ENCODE results near the gene ANKRD52.

ANKRD52 gene

DNA sequence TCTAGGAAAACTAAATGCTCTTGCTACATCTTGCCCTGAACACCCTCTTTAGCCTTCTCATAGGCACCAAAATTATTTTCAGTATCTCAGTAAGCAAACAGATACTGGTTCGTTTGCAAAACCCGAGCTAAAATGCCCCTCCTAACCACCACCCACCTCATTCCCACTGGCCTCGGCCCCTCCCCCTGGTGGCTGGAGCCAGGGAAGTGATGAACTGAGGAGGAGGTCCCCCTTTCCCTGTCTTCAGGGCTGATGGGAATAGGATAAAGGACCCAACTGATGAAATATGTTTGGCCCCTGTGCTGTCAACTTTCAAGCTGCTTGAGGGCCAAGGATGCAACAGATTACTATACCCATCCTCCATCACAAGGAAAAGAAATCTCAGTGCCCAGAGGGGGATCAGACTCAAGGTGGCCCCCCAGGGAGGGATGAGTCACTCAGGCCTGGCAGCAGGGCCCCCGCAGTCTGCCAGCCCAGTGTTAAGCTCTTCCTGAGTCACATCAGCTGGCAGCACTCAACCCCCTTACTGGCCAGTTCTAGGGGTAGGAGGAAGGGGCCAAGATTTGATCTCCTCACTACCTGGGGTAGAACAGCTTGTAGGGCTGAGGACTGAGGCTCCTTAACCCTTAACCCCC lies 1.7 kb downstream of the ANKRD52 start:
- no peak for TF ChIP-seq CTCF (IDR thresholded peaks at IDR 0.05; ENCODE audit: control extremely low read depth, extremely low read depth, low read depth, missing control alignments)
- POLR2A ChIA-PET, result no interaction called here
- CTCF ChIA-PET, result interaction anchor here (0.9 to 7.6 kb wide), 7 partner anchors 8 to 67 kb away, joined by 3 to 64 read pairs (median 15); partner anchors contain the start of genes COQ10A, RNF41 and SMARCC2
- no peak for DNase-seq (ENCODE audit: extremely low spot score)

- CTCF ChIA-PET, result interaction anchor here (1.1 to 7.6 kb wide), 4 partner anchors 12 to 137 kb away, joined by 3 to 64 read pairs (median 16); partner anchors contain the start of genes COQ10A and ZC3H10
- no peak for TF ChIP-seq CTCF (IDR thresholded peaks at IDR 0.05; ENCODE audit: control extremely low read depth, extremely low read depth, low read depth, missing control alignments)
- POLR2A ChIA-PET, result interaction anchor here (0.7 kb wide), 1 partner anchor 1931 kb away, joined by 4 read pairs; the partner anchor contains the start of gene COPZ1
- no peak for DNase-seq (ENCODE audit: extremely low spot score)
Measured at GRCh38 chr12:56255671-56256070, 2.5 kb downstream of the ANKRD52 start.

GRCh38 chr12:56253091-56253490 lies 5.1 kb downstream of the ANKRD52 start:
- POLR2A ChIA-PET, result no interaction called here
- no peak for TF ChIP-seq CTCF (IDR thresholded peaks at IDR 0.05; ENCODE audit: control extremely low read depth, extremely low read depth, low read depth, missing control alignments)
- DNase-seq (ENCODE audit: extremely low spot score), result no peak
- CTCF ChIA-PET, result interaction anchor here (1.1 to 7.6 kb wide), 7 partner anchors 16 to 134 kb away, joined by 3 to 64 read pairs (median 5); partner anchors contain the start of genes COQ10A, RNF41 and SMARCC2

DNA sequence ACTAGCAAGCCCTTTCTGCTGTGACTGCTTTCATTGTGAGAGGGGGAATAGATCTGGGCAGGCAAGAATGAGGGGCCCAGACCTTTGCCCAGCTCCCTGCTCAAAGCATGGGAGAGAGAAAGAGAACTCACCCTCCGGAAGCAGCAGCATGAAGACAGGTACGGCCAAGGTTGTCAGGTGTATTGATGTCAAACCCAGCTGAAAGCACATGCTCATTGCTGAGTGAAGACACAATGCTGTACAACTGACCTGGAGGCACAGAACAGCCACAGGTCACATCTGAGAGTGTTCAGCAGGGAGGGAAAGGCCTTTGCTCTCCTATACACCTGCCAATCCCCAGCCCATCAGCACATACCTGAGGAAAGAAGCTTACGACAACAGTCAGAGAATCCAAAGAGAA lies 5.5 kb downstream of the ANKRD52 start:
- ChIA-PET CTCF (interaction anchor here (1.1 to 7.6 kb wide), 6 partner anchors 16 to 133 kb away, joined by 3 to 64 read pairs (median 5); partner anchors contain the start of genes COQ10A and SMARCC2), POLR2A (no interaction called here)
- no peak for TF ChIP-seq CTCF (IDR thresholded peaks at IDR 0.05; ENCODE audit: control extremely low read depth, extremely low read depth, low read depth, missing control alignments)
- no peak for DNase-seq (ENCODE audit: extremely low spot score)

DNA sequence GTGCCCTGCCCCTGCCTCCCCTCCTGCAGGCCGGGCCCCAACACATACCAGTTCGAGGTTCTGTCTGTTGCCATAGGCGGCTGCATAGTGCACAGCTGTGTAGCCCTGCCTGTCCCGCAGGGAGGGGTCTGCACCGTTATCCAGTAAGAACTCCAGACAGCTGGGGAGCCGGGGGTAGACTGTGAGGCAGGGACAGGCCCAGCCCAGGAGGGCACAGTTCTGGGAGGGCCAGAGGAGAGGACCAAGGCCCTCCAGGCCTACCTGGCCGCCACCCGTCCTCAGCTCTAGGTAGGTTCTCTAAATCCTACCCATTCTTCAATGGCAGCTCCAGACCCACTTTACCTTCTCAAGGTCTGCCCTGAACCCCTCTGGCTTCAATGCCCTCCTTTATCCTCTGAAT lies 9.5 kb downstream of the ANKRD52 start:
- no peak for TF ChIP-seq CTCF (IDR thresholded peaks at IDR 0.05; ENCODE audit: control extremely low read depth, extremely low read depth, low read depth, missing control alignments)
- no peak for DNase-seq (ENCODE audit: extremely low spot score)
- ChIA-PET POLR2A (no interaction called here), CTCF (interaction anchor here (0.9 to 4.7 kb wide), 6 partner anchors 9 to 59 kb away, joined by 3 to 53 read pairs (median 4); partner anchors contain the start of genes ANKRD52, COQ10A, RNF41 and SMARCC2)

DNA sequence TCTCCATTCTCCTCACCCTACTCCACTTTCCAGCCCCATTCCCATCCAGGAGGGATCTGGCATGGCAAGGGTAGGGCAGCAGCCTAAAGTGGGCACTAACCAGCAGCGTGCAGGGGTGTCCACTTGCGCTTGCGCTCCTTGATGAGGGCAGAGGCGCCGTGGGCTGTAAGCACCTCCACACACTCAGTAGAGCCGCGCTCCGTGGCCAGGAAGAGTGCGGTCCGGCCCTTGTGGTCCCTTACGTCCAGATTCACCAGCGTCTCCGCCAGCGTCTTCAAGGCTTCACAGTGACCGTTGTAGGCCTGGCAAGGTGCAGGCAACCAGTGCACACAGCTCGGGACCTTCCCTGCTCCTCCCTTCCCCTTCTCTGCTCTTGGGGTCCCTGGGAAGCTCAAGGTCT lies 10.3 kb downstream of the ANKRD52 start:
- POLR2A ChIA-PET, result no interaction called here
- CTCF ChIA-PET, result interaction anchor here (0.9 to 4.7 kb wide), 9 partner anchors 10 to 58 kb away, joined by 3 to 53 read pairs (median 4); partner anchors contain the start of genes ANKRD52, RNF41 and SMARCC2
- TF ChIP-seq CTCF (IDR thresholded peaks at IDR 0.05; ENCODE audit: control extremely low read depth, extremely low read depth, low read depth, missing control alignments), result no peak
- no peak for DNase-seq (ENCODE audit: extremely low spot score)
